SK-N-DZ (cell line): ENCODE results near the gene ZNF506.
"Not testable (repeated sequence)": the region's sequence is repeated elsewhere in the genome, so short reads cannot be mapped to it uniquely, and the experiment has no call there.

Experiments used
- DNase-seq: peaks from one replicate; pipeline ENCODE4 v3.0.0-alpha.2; 2015; ENCODE audit warnings: low spot score
- small RNA-seq, 2 experiments: library from RNA; depleted of rRNA; stranded (forward); fragments of <200 nt; gene quantifications; one replicate each; pipeline ENCODE3, GENCODE V24; 2014

ZNF506 gene

GRCh38 chr19:19745496-19746285, 75.9 kb downstream of the ZNF506 start:
- no peak for DNase-seq

DNA sequence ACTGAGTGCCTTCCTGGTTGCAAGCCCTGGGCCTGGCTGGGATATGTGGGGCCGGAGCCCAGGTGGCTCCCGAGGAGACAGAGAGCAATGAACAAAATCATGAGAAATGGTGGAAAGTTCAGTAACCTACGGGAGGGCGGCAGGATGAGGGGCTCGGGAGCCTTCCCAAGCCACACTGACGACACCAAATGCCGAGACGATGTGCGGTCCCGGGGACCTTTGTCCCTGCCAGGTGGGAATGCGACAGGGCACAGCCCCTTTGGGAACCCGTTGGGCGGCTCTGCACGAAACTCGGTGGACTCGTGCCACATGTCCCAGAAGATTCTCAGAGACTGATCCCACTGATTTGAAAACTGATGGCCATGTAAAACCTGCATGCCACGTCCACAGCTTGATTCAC, 76.9 kb downstream of the ZNF506 start:
- no peak for DNase-seq

GRCh38 chr19:19743921-19744320, 77.6 kb downstream of the ZNF506 start:
- not testable (repeated sequence) for DNase-seq

- DNase-seq, result no peak
Measured at GRCh38 chr19:19743176-19743575, 78.4 kb downstream of the ZNF506 start.

GRCh38 chr19:19742773-19743172, 78.8 kb downstream of the ZNF506 start:
- no peak for DNase-seq

Small RNAs within 50 kb of the gene (small RNA-seq; reads per million reads assigned to genes)
- gene AC011477.5, result 0 reads per million in 2 experiments
